Gastrocnemius medialis (tissue), 4 donors: ENCODE measurements around the gene OSBPL2.

Experiments
- CTCF ChIP-seq, 5 experiments: fragments of 450-650 bp in 3 of 5; fragments of 200-600 bp in 2 of 5; sonication (generic) in 2 of 5; IDR thresholded peaks in 4 of 5; conservative IDR thresholded peaks in 1 of 5; 1 replicate in 4 of 5; 2 replicates in 1 of 5; pipeline ENCODE4 v1.5.1; 2016 to 2019; ENCODE audit warnings: antibody characterized with exemption in 5 of 5, mild to moderate bottlenecking in 3 of 5, moderate library complexity in 3 of 5
- POLR2A ChIP-seq, 2 donors: fragments of 450-650 bp; IDR thresholded peaks; one replicate each; pipeline ENCODE4 v1.6.1; 2017; ENCODE audit warnings: antibody characterized with exemption in 2 of 2, mild to moderate bottlenecking in 2 of 2, moderate library complexity in 2 of 2

GRCh38 chr20:62223571-62223970 lies 14.8 kb upstream of the OSBPL2 start:
- TF ChIP-seq CTCF (IDR thresholded peaks at IDR 0.05 in 4 of 5, conservative IDR thresholded peaks at IDR 0.05 in 1 of 5) (no peak), POLR2A (IDR thresholded peaks at IDR 0.05) (no peak)
